ENCODE results near the gene DNAH8.

Gene DNAH8

DNA sequence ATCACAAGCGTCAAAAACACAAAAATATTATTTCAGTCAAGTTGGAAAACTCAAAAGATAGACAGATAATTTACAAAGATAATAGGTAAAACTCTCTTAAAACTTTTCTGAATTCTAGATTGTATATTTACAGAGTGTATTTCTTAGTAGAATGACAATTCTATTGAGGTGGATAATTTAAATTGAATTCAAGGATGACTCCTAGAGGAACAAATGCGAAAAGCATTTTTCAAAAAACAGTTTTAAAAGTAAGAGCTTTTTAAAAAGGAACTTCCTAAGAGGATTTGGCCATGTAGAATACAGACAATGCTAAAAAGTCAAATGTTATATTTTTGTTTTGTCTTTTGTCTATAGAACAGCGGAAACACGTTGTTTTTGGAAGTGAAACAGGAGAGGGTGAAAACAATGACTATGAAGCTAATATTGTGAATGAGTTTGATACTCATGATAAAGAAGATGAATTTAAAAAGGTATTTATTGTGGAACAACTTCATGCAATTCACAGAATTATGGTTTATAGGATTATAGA, 90.1 kb downstream of the DNAH8 start:
- no peak for TF ChIP-seq GATA1 (IDR thresholded peaks at IDR 0.05; ENCODE audit: low read depth, low read length)
- no peak for DNase-seq

DNA sequence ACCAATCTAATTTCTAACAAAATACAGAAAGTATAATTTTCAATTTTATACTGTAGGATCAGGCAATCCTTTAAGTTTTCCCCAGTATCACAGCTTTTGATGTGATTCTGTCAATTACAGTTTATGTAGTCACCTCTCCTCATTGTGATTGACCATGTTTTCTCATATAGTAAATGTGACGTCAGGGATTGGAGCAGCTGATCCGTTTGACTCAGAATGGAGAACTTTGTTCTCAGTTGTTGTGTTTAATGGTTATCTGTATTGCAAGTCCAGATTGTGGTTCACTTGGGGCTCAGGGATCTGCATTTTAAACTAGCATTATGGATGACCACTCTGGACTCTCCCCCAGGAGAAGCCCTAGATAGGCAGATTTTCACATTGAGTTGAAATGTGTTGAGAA, 90.6 kb downstream of the DNAH8 start:
- DNase-seq: no peak
- TF ChIP-seq POLR2A (IDR thresholded peaks at IDR 0.05; ENCODE audit: low read length) (no peak), GATA1 (IDR thresholded peaks at IDR 0.05; ENCODE audit: low read depth, low read length) (no peak)

DNA sequence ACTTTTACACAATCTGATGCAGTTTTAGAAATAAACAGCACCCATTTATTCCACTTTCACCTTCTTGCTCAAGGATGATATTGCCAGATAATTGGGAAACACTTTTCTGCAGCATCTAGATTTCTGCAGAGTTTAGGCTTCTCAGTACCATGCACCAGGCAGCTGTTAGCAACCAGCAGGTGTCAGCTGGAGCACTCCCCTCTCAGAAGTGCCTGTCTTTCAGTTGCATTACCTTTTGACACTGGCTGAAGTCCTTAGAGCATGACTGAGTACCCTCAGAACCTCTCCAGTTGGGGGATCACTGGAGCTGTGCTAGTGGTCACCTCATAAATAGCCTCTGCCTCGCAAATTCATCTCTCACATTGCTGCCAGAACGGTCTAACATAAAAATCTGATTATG, 91.2 kb downstream of the DNAH8 start:
- no peak for TF ChIP-seq GATA1 (IDR thresholded peaks at IDR 0.05; ENCODE audit: low read depth, low read length)
- no peak for TF ChIP-seq POLR2A (IDR thresholded peaks at IDR 0.05; ENCODE audit: low read length)
- no peak for DNase-seq

DNA sequence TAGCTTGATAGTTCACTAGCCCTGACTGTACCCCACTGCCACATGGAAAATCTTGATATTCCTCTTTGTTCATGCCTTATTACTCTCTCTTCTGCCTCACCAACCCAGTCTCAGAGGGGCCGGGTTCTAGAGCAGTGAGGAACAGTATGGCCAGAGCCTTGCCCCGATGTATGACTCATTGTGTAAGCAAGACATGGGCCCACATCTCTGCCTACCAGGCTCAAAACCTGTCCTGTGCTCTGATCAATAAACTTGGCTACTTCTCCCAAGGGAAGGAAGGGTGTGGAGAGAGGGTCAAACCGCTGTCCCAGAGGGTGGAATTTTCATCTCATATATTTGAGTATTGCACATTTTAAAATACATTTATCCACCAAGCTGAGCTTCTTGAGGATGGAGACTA, 91.7 kb downstream of the DNAH8 start:
- DNase-seq: no peak
- no peak for TF ChIP-seq GATA1 (IDR thresholded peaks at IDR 0.05; ENCODE audit: low read depth, low read length)
- no peak for TF ChIP-seq POLR2A (IDR thresholded peaks at IDR 0.05; ENCODE audit: low read length)

DNA sequence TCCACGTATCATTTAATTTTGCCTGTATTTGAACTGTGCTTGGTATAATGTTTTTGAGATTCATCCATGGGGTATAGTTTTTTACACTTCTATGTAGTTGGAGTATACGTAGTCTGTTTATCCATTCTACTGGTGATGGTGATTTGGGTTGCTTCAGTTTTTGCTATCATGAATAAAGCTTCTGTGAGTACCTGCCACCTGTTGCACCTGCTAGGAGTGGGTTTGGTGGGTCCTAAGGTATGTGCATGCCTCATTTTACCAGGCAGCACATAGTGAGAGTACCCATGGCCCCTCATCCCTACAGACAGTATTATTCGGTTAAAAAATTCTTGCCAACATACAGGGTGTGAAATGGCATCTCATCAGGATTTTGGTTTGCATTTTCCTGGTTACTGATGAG, 92.9 kb downstream of the DNAH8 start:
- DNase-seq: no peak
- no peak for TF ChIP-seq GATA1 (IDR thresholded peaks at IDR 0.05; ENCODE audit: low read depth, low read length)
- no peak for TF ChIP-seq POLR2A (IDR thresholded peaks at IDR 0.05; ENCODE audit: low read length)

DNA sequence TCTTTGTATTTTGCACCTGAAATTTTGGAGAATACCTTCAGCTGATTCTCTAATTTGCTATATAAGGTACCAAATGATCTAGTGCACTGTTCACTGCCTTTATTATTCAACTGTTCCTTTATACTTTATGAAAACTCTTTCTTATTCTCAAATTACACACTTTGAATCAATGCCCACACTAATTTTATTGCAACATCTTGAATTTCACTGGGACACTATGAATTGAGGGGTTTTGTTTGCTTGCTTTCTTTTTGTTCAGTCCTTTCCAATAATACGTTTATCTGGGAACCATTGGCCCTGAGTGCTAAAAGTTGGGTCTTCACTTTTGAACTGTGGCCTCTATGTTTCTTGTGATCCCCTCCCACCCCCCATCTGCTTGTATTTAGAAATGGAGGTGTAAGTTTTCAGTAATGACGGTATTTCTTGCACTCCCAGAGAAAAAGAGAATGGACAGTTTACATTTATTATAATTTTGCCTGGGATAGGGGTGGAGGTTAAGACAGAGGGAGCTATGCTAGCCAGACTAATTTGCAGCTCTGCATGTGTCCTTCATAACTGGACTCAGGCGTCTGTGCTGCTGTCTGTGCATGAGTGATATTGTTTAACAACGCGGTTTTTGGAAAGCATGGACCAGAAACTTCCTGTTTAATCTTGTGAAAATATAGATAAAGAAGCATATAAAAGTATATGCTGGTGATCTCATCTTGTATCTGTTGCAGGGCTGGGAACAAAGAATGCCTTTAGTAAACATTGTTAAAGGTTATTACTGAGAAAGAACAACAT, 98.1 kb downstream of the DNAH8 start:
- TF ChIP-seq POLR2A (IDR thresholded peaks at IDR 0.05; ENCODE audit: low read length) (no peak), GATA1 (IDR thresholded peaks at IDR 0.05; ENCODE audit: low read depth, low read length) (no peak)
- DNase-seq: no peak

DNA sequence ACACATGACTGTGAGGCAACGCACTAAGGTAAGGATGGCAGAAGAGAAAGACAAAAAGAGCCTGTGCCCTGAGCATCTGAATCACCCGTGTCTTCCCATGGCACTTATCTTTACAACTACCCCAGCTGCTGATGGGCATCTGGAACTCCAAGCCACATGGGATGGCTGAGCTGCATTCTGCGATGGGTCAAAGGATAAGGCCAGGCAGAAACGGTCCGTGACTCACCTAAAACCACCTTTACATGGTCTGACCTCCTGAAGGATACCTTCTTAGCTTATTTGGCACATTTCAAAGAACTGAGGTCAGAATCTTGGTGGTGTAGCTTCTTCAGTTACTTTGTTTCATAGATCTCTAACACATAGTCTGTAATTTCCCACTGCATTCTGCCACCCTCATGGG, 99.7 kb downstream of the DNAH8 start:
- DNase-seq: no peak
- TF ChIP-seq GATA1 (IDR thresholded peaks at IDR 0.05; ENCODE audit: low read depth, low read length) (no peak), POLR2A (IDR thresholded peaks at IDR 0.05; ENCODE audit: low read length) (no peak)

DNA sequence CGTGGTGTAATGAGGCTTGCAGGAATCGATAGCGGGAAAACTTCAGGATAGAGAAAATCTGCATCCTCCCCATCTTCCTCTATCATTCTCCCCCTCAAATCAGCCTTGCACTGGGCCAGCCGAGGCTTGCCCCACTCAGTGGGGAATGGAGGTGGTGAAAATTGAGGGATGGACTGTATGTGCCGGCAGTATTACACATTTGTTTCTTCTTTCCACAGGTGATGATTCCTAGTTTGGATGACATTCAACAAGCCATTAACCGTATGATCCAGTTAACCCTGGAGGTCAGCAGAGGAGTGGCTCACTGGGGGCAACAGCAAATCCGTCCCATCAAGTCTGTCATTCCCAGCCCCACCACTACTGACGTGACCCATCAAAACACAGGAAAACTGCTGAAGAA, 100.1 kb downstream of the DNAH8 start:
- TF ChIP-seq GATA1 (IDR thresholded peaks at IDR 0.05; ENCODE audit: low read depth, low read length) (no peak), POLR2A (IDR thresholded peaks at IDR 0.05; ENCODE audit: low read length) (no peak)
- no peak for DNase-seq

DNA sequence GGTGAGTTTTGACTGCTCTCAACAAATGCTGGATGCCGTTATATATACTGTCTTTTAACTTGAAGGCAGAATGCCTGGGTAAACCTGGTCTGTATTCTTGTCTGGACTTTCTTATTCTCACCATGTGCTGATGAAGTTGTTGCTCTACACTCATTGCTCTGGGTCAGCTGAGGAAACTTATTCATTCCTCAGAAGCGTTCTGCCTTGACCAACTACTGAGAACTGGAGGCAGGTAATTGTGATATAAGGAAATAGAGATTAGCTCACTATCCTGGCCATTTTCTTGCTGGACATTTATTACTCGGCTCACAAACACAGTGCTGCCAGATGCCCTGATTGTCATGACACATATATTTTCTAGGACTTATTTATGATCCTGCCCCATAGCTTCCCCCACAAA, 103.6 kb downstream of the DNAH8 start:
- DNase-seq: no peak
- TF ChIP-seq POLR2A (IDR thresholded peaks at IDR 0.05; ENCODE audit: low read length) (no peak), GATA1 (IDR thresholded peaks at IDR 0.05; ENCODE audit: low read depth, low read length) (no peak)

DNA sequence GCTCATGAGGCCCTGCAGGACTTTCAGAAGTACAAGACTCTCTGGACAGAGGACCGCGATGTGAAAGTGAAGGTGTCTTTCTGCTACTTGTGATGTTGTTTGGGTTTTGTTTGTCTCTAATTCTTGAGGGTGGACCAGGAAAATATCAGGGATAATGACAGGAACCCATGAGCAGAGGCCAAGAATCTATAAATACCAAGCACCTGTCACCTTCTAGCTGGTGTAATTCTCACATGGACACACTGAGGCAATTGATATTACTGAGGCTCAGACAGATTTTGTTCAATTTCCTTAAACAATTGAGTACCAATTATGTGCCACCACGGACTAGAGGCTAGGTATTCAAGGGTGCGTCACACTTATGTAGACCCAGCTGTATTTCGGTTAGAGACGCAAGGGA, 107.9 kb downstream of the DNAH8 start:
- no peak for DNase-seq
- TF ChIP-seq GATA1 (IDR thresholded peaks at IDR 0.05; ENCODE audit: low read depth, low read length) (no peak), POLR2A (IDR thresholded peaks at IDR 0.05; ENCODE audit: low read length) (no peak)

DNA sequence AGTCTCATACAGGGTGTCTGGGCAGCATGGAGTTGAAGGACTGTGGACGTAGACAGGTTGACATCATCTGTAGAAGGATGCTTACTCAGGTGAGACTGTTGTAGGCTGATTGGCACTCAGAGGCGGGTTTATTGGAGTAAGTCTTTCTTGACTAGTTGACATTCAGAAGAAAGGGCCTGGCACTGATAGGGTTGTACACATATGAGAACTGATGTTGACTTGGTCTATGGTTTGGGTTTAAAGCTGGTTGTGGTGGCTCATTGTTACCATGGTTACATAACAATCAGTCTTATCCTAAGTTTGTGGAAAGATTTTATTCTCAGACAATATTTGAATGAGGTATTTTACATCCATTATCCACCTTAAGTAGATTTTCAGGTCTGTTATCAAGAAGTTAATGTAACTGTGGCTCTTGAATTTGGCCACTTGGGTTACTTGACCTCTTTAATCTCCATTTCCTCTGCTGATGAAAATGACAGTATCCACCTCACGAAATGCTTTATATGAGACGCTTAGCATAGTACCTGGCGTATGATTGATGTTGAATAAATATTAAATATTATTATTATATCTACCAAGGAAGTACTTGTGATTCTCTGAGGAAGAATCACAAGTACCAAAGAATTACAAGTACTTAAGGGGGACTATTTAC, 109.3 kb downstream of the DNAH8 start:
- DNase-seq: no peak
- TF ChIP-seq GATA1 (IDR thresholded peaks at IDR 0.05; ENCODE audit: low read depth, low read length) (no peak), POLR2A (IDR thresholded peaks at IDR 0.05; ENCODE audit: low read length) (no peak)

DNA sequence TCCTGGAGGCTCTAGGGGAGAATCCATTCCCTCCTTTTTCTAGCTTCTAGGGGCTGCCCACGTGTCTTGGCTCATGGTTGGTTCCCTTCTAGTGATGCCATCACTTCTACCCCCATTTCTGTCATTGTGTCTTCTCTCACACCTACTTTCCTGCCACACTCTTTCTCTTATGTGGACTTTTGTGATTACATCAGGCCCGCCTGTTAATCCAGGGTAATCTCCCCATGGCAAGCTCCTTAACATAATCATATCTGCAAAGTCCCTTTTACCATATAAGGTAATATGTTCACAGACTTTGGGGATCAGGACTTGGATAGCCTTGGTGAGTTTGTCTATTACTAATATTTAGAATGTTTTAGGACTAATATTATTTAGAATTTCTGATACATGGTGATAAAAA, 111.9 kb downstream of the DNAH8 start:
- no peak for DNase-seq

DNA sequence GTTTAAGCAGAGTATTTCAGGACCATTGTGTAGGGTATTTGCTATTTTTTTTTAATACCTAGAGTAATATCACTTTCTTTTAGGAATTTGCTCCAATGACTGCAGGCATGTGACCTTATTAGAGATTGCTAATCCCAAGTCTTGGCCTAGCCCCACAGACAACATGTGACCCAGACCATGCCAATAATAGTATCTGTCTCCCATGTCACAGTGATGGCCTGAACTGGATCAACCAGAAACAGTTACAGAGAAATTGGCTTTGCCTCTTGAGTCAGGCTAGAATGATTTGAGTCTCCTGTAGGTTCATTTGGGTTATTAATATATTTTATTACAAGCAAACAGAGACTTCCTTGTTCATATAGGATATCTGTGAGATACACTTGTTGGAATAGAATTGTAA, 116.8 kb downstream of the DNAH8 start:
- no peak for DNase-seq
- no peak for TF ChIP-seq POLR2A (IDR thresholded peaks at IDR 0.05; ENCODE audit: low read length)
- no peak for TF ChIP-seq GATA1 (IDR thresholded peaks at IDR 0.05; ENCODE audit: low read depth, low read length)

More for the DNA sequence above, 111.9 kb downstream of the DNAH8 start:
- TF ChIP-seq GATA1 (IDR thresholded peaks at IDR 0.05; ENCODE audit: low read depth, low read length) (no peak), POLR2A (IDR thresholded peaks at IDR 0.05; ENCODE audit: low read length) (no peak)

DNA sequence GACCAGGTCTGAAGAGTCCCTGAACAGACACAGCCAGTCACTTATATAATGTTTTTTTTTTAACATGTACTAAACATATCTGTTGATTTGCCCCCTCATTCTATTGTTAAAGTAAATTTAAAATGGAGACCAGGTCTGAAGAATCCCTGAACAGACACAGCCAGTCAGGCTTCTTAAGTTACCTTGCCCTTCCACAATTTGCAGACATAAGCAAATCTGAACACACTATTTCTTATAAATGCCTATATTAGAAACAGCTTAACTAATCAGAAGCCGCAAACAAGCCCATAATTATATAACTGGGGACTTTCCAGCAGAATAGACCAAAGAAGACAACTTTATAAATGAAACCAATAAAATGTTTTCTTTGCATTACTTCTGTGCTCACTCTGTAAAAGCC, 118.2 kb downstream of the DNAH8 start:
- TF ChIP-seq GATA1 (IDR thresholded peaks at IDR 0.05; ENCODE audit: low read depth, low read length) (no peak), POLR2A (IDR thresholded peaks at IDR 0.05; ENCODE audit: low read length) (no peak)
- DNase-seq: no peak

DNA sequence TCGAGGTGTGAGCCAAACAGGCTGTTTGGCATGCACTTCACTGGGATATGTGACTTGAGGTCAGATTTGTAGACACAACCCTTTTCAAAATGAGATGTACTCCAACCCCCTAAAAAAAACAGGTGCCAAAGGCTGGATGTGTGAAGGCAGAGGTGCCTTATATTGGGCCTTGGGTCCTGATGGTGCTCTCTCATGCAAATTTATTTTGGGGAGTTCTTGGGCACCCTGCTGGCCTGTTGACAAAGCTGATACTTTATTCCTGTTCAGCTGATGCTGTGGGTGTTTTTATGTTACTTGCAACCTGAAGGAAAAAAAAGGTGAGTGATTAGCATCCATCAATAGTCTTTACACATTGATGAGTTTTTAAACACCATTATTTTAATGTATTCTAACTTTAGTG, 121.5 kb downstream of the DNAH8 start:
- no peak for DNase-seq
- TF ChIP-seq POLR2A (IDR thresholded peaks at IDR 0.05; ENCODE audit: low read length) (no peak), GATA1 (IDR thresholded peaks at IDR 0.05; ENCODE audit: low read depth, low read length) (no peak)
